NCI-H1417 treated with DMSO at 0.1 percent for 48 hours (cell line): ENCODE results near the gene TIMELESS.
"Not testable (repeated sequence)": the region's sequence is repeated elsewhere in the genome, so short reads cannot be mapped to it uniquely, and the experiment has no call there.

ENCODE experiments used
- DNase-seq: peaks from one replicate; lab custom pipeline; 2025; lab: John Stamatoyannopoulos, UW

The TIMELESS gene

DNA sequence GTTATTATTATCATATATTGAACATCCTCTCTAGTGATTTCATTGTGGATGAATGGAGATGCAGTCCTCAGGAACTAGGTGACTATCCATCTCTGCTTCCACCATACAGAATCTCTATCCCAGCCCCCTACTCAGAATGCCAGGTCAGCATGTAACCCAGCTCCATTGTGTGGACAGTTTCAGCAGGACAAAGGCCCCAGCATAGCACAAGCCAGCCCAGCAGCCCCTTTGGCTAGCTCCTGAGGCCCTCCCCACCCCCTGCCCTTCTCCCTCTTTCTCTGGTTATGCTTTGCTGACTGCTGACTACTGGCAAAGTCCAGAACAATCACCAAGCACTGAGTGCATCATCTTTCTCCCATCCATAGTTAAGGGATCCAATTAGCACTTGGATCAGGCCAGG is 13.3 kb upstream of the TIMELESS start:
- no peak for DNase-seq

DNA sequence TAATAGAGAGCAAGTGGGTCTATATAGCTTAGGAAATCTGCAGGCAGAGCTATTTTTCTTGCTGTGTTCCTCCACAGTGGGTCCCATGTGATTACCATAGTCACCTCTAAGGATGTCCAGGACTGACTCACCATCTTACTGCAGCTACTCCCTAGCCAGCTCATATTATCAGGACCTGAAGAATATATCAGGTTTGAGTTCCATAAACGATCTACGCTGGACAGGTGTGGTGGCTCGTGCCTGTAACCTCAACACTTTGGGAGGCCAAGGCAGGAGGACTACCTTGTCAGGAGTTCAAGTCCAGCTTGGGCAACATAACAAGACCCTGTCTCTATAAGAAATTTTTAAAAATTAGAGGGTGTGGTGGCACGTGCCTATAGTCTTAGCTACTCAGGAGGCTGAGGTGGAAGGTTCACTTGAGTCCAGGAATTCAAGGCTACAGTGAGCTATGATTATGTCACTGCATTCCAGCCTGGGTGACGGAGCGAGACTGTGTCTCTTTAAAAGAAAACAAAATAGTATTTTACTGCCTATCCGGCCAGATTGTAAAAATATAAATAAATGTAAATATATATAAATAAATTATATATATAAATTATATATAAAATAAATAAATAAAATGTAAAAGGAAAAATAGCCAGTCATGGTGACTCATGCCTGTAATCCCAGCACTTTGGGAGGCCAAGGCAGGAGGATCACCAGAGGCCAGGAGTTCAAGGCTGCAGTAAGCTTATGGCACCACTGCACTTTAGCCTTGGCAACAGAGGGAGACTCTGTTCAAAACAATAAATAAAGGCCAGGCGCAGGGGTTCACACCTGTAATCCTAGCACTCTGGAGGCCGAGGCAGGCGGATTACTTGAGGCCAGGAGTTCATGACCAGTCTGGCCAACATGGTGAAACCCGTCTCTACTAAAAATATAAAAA is 12.3 kb upstream of the TIMELESS start:
- DNase-seq: no peak

DNA sequence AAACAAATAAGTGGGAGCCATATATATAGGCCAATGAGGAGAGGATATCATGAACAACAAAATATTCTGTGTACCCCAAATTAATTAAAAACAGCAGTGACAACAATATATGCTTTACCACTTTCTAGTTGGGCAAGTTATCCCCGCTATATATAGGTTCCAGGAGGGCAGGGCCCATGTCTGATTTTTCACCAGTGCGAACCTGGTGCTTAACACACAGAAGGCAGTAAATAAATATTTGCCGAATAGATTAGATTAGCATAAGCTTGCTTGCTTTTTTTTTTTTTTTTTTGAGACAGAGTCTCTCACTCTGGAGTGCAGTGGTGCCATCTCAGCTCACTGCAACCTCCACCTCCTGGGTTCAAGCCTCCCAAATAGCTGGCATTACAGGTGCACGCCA is 8.6 kb upstream of the TIMELESS start:
- no peak for DNase-seq

DNA sequence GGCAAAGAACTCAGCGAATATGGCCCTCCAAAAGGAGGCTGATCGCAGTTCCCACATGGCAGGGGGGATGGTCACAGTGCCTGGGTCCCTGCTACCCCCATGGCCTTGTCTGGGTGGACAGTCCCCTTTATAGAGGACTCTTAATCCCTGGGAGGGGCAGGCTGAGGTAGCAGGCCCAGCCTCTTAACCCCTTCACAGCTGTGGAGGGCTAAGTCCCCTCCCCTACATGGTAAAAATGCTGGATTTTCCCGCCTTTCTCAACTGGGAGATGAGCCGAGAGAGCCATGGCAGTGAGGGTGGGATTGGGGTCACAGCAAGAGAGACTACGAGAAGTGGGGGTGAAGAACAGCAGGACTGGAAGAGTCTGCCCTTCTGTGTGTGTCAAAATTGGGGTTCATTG is 5.3 kb upstream of the TIMELESS start, which contains the start of gene MIP:
MIP (minus strand) TSS at position 101 of the 400 bp plus-strand sequence; CDS start at position 57, 44 bp downstream.
- no peak for DNase-seq

DNA sequence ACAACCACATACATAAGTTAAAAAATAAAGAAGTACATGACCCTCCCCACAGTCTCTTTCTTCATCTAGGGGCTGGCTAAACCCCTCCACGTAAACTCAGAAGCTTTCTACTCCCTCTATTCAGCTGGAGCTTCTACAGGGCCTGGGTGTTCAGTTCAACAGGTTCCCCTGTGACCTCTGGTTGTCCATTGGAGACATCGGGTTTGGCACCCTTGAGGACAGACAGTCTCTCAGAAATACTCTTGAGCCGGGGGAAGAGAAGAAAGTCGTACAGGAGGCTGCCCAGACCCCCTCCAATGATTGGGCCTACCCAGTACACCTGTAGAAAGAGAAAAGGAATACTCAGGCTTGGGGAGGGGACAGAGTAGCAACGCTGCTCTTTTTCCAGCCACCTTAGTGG is 1.9 kb upstream of the TIMELESS start:
- no peak for DNase-seq

DNA sequence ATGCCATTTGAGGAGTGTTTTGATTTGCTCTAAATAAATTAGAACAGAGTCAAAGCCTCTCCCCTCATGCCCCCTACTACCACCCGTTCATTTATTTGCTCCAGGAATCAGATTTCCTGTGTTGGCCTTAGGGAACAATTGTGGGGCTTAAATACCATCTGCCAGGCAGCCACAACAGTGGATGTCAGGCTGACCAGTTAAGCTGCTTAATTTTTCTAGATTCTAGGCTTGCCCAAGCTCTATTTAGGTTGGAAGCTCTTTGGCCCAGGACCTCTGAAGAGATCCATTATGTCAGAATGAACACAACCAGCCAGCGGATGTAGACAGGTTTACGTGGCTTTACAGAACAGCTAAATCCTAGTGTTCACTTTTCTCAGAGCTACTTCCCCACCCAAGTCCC is 1.0 kb upstream of the TIMELESS start:
- no peak for DNase-seq

DNA sequence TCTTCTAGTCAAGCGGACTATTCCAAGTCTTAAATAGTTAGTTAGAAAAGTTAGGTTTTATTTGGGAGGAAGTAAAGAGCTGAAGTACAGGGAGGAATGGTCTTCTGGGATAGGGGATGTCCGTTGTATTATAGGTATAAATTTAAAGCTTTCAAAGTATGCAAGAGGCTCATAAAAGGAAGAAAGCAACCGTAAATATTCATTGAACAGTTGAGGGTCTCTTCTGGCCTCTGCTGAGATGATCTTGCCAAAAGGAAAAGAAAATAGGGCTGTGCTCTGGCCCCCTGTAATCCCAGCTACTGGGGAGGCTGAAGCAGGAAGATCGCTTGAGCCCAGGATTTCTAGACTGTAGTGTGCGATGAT is 377 bp upstream of the TIMELESS start:
- DNase-seq: no peak

DNA sequence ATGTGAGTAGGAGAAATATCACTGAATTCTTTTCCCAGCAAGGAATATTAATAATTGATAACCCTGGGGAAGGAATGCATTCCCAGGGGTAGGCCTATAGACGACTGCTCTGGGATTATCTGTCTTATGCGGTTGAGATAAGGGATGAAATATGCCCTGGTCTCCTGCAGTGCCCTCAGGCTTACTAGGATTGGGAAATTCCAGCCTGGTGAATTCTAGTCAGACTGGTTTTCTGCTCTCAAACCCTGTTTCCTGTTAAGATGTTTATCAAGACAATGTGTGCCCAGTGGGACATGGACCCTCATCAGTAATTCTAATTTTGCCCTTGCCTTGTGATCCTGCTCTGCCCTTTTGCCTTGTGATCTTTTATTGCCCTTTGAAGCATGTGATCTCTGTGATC is 6.0 kb downstream of the TIMELESS start:
- not testable (repeated sequence) for DNase-seq

DNA sequence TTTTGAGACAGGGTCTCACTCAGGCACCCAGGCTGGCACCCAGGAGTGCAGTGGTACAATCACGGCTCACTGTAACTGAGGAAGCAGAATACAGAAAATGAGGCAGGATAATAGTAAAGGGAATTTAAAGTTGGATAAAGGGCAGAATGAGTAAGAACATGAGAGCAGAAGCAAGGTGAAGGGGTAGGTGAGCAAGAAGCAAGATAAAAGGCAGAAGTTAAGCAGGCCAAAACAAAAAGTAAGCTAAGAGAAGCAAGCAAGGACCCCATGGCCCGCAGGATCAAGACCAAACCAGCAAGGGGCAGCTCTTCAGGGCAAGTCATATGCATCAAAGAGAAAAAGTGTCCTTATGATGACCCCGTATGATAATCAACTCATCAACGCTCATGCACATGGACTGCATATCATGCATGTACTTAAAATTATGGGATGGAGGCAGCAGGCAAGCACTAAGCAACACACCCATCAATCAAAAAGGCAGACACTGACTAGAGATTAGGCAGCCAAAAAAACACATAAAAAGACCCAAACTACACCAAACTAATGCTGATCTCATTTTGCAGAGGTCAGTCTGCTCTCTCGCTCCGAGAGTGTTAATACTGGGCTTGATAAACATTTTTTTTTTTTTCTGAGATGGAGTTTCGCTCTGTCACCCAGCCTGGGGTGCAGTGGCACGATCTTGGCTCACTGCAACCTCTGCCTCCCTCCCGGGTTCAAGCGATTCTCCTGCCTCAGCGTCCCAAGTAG is 11.6 kb downstream of the TIMELESS start:
- DNase-seq: no peak

DNA sequence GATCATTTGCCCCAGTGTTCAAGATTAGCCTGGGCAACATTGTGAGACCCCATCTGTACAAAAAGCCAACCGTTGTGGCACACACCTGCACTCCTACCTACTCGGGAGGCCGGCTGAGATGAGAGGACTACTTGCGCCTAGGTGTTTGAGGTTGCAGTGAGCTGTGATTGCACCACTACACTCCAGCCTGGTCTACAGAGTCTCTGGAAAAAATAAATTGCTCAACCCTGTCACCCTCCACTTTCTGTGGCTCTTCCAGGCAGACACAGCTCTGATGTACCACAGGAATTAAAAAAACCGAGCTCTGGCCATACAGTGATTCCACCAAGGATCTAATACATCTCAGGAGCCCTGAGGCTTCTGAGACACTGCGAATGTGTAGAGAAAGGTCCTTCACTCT is 14.4 kb downstream of the TIMELESS start:
- no peak for DNase-seq

DNA sequence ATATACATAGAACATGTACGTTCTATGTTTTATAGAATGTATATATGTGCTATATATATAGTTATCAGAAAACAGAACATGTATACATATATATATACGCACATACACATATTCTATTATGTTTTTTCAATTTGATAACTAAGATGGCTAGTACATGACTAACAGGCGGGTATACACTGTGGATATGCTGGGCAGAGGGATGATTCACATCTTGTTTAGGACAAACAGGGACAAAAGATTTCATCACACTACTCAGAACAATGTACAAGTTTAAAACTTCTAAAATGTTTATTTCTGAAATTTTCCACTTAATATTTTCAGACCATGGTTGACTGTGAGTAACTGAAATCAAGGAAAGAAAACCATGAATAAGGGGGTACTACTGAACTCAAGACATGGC is 17.4 kb downstream of the TIMELESS start:
- no peak for DNase-seq

DNA sequence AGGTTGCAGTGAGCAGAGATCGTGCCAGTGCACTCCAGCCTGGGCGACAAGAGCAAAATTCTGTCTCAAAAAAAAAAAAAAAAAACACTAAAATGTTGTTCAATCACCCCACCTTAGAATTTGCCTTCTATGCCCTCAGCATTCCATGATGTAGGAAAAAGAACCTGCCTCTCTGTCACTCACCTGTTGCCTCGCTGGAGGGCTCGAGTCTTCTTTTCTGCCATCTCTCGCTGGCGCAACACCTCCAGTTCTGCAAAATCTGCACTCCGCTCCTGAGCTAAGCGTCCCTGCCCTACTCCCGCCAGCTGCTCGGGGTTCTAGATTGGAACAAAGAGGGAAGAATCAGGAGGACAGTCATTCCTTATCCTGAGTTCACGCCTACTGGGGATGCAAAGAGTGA is 17.9 kb downstream of the TIMELESS start:
- DNase-seq: no peak

DNA sequence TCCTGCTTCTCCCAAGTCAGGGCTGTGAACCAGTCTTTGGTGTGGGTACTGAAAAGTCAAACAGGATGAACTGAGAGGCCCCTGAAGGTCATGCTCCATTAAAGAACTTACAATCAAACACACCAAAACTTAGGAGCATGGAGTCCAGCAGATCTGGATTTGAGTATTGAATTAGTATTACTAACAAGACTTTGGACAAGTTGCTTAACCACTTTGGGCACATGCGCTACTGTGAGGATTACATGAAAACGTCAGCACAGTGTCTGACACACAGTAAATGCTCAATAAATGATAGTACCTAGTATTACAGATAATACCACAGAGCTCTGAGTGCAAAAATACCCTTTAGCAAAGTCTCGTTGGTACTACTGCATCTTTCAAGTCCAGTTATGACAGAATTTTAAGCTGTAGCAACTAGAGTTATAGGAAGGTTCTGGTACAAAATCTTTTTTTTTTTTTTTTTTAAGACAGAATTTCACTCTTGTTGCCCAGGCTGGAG is 23.2 kb downstream of the TIMELESS start:
- no peak for DNase-seq

DNA sequence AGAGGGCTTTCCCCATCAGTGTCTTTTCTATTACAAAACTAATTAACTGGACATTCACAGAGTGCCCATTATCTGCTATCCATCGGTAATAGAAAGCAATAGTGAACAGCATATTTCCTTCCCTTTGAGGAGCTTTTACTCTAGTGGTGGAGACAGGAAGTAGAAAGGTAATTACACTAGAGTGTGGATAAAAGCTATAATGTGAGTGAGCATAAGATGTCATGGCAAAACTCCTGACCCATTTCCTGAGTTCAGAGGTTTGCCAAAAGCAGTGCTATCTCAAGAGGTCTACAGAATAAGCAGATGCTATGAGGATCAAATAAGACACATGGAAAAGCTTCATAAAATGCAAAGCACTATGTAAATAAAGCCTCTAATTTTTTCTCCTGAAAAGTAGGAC is 24.0 kb downstream of the TIMELESS start:
- DNase-seq: no peak

DNA sequence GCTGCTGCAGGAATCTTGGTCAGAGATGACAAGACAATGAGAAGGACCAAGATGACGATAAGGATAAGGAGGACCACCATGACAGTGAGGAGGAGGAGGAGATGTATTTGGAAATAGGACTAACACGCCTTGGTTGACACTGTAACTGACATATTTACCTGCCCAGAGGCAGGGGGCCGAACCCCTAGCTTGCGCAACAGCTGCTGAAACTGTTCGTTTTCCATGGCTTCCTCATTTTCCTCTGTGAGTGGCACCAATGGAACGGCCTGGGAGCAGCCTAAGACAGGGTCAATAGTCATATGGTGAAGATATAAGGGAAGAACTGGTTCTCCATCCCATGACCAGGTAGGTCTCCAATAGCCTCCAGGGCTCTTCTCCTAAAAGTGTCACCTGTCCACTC is 28.8 kb downstream of the TIMELESS start:
- no peak for DNase-seq

DNA sequence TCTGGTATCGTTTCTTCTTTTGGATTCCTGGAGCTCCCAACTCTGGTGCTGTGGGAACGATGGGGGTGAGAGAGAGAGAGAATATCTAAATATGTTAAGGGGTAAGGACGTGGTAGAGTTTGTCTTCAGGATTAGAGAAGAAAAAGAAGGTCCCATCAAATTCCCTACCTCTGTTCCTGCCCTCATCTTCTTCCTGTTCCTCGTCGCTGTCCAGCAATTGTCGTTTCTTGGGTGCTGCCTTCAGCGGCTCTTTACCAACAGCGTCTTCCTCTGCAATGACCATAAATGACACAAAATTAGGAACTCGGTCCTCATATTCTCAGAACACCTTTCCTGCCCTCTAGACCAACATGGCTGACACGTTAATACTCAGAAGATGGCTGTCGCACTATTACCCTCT is 31.5 kb downstream of the TIMELESS start:
- DNase-seq: no peak

DNA sequence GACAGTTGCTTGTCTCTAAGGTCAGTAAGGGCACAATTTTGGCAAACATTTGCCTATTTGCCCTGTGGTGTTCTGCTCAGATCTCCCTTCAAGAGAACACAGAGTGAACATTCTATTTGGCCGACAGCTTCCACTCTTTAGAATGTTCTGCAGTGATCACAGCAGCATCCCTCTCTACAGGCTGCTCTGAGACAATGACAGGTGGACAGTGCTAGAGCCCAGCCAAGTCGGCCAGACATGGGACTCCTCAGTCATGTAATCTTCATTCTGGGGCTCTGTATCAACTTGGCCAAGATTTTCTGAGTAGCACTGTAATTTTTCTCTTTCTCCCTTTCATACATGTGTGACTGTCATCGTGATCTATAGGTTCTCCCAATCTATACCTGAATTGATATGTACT is 34.8 kb downstream of the TIMELESS start:
- no peak for DNase-seq

DNA sequence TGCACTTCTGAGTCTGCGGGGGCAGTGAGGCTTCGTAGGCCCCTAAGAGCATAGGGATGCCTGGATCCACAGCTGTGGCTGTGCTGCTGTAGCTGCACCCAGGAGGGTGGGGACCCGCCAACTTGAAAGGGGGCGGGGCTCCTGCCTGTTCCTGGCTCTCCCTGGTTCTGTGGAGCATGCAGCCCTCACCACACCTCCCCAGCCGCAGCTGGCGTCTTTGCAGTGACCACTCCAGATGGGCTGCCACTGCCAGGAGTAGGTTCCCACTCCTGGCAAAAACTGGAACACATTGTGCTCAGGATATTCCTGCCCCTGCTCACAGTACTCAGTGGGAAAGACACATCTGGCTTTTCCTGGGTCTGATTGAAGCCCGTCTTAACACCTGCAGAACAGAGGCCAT is 35.8 kb downstream of the TIMELESS start:
- no peak for DNase-seq

DNA sequence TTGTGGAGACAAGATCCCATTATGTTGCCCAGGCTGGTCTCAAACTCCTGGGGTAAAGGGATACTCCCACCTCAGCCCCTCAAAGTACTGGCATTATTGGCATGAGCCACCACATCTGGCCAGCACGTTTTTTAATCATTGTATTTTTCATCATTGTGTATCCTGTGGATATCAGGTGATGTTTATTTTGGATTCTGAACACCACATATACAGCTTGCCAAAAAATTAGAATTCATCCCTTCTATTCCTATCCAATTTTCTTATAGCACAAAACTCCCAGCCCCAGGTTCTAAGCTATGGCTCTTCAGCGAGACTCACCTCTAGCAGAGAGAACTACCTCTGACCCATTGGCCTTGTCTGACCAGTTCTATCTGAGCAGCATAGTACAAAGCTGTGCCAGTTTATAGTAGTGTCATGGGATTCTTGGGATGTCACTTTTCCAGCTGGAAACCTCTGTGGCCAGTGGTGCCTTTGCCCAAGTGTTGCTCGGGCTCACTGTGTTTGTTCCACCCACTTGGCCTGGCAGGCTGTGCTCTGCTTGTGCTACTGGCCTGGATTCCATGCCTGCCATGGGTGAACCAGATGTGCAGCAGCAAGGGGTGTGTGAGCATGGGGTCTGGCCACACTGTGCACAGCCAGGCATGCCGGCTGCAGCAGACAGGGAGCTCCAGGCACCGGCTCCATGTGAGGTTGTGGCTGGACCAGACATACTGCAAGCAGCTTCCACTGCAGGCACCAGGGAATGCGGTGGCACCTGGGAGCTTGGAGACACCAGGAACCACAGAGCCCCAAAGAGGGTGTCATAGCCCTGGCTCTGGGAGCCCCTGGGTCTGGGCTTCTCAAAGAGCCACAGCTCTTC is 37.2 kb downstream of the TIMELESS start:
- DNase-seq: no peak

DNA sequence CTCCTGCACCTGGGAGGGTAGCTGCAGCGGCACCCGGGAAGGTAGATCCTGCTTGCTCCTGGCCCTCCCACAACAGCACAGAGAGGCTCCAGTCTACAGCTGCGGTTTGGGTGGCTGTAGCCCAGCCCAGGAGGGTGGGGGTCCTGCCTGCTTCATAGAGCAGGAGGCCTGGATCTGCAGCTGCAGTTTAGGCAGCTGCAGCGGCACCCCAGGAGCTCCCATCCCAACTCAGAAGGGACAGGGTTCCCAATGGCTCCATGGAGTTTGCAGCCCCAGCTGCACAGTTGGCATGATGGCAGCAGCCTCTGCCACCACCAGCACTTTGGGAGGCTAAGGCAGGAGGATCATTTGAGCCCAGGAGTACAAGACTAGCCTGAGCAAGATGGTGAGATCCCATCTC is 38.5 kb downstream of the TIMELESS start:
- no peak for DNase-seq

DNA sequence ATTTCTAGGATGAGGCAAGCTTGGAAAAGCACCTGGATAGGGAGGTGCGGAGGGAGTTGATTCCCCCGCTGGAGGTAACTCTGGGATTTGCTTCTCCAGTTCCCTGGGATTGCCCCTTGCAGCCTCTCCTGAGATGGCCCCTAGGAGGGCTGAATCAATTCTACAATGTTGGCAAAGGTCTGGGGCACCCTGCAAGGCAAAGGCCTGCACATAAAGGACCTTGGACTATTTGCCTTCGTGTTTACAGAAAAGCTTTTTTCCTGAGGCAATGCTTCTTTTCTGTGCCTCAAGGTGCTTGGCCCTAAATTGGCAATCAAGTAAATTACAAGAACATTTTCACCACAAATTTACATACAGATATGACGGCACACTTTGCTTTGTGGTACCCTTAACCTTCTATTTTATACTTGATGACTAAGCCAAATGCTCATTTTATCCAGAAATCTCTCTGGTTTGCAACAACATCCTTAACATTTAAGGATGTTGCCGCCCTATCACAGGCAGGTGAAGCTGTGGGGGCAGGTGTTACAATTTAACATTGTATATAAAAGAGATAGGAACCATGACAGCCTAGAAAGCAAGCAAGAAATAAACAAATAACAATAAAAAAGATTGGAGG is 40.3 kb downstream of the TIMELESS start:
- no peak for DNase-seq

DNA sequence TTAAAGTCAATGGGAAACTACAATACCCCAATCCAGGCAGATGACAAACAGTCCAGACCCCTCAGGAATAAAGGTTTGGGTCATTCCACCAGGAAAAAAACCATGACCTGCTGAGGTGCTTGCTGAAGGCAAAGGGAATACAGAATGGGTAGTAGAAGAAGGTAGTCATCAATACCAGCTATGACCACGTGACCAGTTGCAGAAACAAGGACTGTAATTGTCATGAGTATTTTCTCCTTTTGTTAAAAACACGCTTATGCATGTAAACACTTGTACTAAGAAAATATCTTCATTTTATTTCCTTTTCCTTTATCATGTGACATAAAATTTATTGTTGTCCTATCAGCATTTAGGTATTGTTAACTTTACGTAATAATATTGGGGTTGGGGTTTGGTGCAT is 45.0 kb downstream of the TIMELESS start:
- DNase-seq: not testable (repeated sequence)
